CD4-positive, alpha-beta T cell treated with Interleukin-1 beta for 1 hour (primary cell): ENCODE results near the gene GRIP2.

ENCODE experiments used
- DNase-seq, 2 donors: peaks; one replicate each; pipeline ENCODE4 v3.0.0-alpha.2; 2020 to 2022

Gene GRIP2

GRCh38 chr3:14450506-14450905 lies 89.6 kb downstream of the GRIP2 start:
- DNase-seq: no peak

DNA sequence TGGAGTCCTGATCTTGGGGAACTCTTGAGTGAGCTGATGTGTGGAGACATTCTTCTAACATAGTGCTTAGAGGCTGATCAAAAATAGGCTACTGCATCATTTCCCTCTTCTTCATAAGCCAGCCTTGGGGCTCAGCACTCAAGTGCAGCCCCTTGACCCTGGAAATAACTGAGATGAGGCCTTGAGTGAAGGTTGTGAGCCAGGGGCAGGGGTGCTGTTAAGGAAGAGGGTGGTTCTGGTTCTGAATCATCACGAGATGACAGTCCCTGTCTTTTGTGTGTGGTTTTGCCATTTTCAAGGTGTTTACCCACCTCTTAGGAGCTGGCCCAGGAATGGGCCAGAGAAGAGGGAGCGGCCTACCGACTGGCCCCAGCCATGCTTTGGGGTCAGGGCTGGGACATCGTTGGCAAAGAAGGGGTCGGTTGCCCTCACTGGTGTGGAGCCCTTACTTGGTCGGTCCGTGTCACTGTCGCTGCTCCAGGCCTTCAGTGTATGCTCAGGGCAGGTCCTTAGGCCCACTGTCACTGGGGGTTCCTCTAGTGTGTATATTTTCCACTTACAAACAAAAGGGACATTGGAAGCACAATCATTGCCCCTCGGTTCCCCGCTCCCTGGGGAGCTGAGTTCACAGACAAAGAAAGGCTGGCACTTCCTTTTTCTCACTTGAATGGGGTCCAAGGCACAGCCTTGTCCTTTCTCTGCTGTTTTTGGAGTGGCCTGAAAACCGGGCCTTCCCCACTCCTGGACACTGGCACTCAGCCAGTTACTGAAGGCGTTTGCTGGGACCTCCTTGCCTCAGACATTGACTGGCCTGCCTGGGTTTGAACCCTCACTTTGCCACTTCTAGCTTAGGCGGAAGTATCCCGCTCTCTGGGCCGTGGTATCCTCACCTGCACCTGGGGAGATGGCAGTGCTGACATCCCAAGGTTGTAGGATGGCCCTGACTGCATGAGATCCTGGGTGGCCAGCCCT lies 91.1 kb downstream of the GRIP2 start:
- DNase-seq: no peak

- no peak for DNase-seq
These were observed 92.1 kb downstream of the GRIP2 start for GRCh38 chr3:14448063-14448462.

DNA sequence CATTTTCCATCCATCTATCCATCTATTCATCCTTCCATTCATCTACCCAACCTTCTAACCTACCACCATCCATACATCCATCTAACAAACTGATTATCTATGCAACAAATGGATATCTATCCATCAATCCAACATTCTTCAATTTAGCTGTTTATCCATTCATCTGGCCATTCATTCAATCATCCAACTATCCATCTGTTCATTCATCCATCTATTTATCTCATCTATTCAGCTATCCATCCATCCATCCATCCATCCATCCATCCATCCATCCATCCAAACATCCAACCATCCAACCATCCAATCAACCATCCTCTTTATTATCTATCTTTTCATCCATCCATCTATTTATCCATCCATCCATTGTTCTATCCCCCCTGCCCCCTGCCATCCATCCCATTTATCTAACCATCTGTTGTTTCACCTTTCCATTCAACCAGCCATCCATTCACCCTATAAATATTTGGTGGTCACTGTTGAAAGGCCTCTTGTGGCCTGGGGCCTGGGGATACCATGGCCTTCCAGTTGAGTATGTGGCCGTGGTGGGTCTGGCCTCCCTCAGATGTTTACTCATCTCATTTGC lies 93.1 kb downstream of the GRIP2 start:
- no peak for DNase-seq

DNA sequence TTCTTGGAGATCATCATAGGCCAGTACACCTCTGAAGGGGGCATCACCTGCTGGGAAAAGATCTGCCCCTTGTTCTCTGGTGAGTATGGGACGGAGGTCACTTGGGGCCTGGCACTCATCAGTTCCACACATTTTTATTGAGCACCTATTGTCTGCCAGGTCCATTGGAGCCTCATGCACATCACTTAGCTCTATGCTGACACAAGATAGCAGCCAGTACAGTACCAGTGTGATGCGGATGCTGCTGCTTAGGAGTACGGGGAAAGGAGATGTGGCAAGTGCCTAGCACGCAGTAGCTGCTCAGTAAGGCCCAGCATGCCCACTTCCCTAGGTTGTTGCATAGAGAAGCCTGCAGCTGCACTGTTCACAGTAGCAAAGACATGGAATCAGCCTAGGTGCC lies 94.4 kb downstream of the GRIP2 start:
- no peak for DNase-seq

DNA sequence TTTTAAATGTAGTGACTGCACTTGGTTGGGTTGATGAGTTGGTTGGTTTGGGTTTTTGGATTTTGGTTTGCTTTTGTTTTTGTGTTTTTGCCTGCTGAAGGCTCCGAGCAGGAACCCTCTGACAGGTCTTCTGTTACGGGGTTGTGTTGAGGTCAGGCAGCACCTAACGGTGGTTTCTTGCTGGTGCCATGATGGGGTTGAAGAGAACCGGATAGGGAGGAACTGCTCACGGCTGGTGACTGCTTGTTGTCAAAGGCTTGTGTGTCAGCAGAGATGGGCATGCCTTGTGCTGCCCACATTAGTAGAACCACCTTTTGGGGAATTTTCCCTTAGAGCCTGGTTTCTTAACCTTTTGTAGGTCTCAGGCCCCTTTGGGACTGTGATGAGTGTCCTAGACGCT lies 95.8 kb downstream of the GRIP2 start:
- no peak for DNase-seq

DNA sequence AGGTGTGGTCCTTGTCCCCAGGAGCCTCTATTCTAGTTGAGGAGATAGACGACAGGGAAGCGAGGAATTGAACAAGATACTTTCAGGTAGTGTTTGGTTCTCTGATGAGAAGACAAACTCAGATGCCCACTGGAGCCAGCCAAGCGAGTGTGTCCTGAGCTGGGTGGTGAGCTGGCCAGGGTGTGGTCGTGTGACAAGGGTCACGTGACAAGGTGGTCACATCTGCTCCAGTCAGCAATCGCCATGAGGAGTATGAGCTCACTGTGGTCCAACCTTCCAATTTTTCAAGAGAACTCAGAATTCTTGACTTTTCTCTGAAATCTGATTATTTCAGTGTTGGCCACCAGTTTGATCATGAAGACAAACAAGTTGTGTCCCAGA lies 98.2 kb downstream of the GRIP2 start:
- peak in 1 of 2 donors; percentile 25 for DNase-seq

- DNase-seq: peak in 1 of 2 donors; percentile 19
These were observed 98.8 kb downstream of the GRIP2 start for GRCh38 chr3:14441240-14441919.

GRCh38 chr3:14440531-14441239 lies 99.5 kb downstream of the GRIP2 start:
- no peak for DNase-seq

DNA sequence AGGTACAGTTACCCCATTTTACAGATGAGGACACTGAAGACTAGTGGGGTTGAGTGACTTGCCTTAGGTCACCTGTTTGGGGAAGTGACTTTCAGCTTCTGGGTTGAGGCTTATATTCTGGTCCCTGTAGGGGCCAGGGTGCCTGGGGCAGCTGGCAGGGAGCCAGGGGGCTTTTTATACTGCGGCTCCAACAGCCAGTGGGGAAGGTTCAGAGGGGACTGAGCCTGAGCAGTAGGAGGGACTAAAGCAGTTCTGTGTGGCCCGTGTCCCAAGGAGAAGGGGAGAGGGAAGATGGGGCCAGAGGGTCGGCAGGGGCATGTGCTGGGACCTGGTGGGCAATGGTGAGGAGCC lies 100.0 kb downstream of the GRIP2 start:
- no peak for DNase-seq

DNA sequence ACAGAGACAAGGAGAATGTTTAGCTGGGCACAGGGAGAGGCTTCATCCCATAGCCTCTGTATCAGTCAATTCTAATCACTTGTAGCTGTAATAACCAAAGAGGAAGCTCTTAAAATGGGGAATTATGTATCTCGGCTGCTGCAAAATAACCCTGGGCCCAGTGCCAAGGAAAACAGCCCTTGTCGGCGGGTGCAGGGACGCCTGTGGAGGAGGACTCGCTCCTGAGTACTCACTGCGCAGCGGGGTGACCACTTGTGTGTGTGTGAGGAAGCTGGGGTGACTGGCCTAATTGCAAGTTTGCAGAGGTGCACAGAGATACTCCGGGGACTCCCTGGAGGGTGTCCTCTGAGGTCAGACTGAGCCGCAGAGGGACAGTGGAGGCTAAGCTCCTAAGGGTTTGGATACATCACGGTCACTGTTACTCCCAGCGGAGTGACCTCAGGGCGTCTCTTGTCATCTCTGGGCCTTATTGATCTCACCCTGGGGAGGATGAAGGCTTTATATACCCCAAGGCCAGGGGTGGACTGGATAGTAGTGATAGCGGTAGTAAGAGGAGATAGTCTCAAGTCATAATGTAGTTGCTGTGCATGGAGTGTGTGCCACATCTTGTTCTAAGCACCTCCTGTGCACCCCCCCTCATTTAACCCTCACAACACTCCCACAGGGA lies 100.5 kb downstream of the GRIP2 start:
- DNase-seq: peak in 1 of 2 donors; percentile 72
